Measurements from ENCODE around the gene LPAR1.

LPAR1 gene

DNA sequence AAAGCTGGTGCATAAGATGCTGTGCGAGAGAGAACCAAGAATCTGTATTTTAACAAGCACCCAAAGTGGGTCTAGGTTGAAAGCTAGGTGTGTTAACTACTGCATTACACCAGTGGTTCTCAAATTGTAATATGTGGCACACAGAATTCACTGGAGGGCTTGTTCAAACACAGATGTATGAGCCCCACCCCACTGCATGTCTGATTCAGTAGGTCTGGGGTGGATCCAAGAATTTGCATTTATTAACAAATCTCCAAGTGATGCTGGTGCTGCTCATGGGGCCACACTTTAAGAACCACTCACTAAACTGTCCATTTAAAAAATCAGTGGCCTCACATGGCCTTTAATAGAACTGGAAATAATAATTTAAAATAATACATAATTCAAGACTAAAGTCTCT is 40.4 kb downstream of the LPAR1 start:
- no peak for DNase-seq

DNA sequence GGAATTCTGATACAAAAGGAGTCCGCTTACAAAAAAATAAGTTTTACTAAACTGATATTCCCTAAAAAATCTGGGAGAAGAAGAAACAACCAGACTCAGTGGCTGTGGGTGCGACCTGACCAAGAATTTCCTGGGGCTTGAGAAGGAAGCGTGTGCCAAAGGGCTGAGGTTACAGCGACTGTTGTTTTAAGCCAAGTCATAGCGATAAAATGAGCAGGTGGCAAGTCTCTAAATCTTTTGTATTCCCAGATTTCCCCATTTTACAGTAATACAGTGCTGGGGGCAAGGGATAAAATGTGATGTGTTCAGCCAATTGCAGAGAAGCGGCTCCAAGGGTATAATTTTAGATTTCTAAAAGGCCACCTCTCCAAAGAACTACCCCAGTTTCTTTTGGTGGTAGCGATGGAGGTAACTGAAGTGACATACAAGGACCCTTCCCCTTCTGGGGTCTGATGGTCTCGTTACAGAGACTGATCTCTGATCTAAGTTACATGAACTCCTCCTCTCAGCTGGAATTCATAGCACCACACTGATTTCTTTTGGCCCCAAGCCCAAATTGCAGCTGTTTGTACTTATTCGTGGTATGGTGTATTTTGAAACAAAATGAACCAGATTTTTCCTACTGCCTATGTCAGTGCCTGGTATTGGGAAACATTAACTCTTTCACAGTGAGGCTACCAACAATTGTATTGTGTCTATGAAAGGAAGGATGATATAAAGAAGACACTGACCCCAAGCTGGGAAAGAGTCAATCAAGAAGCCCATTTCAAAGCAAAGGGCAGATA is 41.6 kb downstream of the LPAR1 start:
- no peak for DNase-seq

DNA sequence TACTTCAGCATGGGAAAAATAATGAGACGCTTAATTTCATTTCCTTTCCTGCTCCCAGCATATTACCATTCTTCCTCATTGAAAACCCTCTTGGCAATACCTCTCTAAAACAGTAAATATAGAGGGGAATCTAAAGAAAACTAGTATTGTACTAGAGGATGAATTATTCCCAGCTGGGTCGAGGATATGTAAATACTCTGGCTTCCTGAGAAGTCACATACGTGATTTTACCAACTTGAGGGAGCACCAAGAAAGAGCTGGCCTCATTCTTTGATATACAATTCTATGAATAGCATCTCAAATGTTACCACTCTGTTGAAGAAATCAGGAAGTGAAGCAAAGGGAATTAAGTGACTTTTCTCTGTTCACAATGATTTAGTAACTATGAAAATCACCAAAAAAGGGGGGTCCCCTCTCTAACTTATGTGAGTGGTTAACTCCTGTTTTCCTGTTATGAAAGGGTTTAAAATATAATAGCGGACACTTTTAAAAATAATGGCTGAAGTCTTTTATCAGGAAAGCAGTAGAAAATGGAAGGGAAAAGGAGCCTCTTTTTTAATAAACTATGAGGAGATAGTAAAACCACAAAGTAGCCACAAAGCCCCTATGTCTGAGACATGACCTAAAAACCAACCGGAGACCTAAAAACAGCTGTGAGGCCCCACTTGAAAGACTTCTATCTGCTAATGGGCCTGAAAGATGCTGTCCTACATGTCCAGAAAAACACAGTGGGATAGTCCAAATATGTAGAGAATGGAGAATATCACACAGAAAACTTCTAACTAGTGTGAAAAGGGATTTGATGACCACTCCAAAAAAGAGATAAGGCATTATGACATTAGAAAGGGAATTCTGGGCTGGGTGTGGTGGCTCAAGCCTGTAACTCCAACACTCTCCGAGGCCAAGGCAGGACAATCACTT is 42.6 kb downstream of the LPAR1 start:
- DNase-seq = no peak

DNA sequence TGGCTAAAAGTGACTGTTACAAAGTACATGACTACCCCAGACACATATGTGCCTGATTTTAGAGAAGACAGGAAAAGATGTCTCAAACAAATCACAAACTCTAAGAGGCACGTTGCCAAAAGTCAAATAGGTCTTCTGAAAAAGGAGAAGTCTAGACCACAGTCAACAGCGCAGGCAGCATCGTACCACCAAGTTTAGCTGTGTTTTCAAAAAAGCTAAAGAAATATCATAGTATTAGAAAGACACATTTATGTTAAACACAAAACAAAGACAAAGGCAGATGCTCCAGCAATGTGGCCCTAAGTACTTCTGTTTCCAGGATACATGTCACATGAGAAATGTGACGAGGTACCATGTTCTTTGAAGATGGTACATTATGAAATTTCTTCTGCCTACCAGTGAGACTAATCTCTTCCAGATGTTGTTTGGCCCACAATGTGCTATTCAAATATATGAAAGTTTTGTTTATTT is 43.5 kb downstream of the LPAR1 start:
- DNase-seq = no peak

DNA sequence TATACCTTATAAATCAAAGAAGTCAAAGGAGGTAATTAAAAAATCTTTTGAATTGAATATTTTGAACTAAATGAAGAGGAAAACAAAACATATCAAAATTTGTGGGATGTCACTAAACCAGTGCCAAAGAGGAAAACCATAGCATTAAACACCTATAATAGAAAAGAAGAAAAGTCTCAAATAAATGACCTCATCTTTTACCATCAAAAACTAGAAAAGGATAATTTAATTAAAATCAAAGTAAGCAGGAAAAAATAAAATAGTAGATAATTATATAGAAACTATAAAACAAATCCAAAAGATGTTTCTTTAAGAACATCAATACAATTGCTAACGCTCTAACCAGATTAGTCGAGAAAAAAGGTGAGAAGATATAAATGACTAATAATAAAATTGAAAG is 47.8 kb downstream of the LPAR1 start:
- no peak for DNase-seq

DNA sequence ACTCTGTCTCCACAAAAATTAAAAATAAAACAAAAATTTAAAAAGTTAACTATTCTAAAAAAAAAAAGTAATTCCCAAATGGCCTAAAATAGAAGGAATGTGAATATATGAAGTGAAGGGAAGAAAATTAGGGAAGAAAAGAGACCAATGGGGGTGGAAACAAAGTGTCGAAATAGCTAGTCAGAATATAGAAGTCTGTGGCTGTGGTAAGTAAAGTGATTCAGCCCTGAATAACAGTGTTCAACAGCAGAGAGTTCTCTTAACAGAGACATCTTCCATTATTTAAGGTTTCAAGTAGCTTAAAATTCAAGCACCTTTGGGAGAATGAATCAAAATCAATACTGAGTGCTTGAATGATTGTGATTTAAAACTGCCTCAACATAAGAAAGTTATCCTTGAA is 51.7 kb downstream of the LPAR1 start:
- DNase-seq = no peak

DNA sequence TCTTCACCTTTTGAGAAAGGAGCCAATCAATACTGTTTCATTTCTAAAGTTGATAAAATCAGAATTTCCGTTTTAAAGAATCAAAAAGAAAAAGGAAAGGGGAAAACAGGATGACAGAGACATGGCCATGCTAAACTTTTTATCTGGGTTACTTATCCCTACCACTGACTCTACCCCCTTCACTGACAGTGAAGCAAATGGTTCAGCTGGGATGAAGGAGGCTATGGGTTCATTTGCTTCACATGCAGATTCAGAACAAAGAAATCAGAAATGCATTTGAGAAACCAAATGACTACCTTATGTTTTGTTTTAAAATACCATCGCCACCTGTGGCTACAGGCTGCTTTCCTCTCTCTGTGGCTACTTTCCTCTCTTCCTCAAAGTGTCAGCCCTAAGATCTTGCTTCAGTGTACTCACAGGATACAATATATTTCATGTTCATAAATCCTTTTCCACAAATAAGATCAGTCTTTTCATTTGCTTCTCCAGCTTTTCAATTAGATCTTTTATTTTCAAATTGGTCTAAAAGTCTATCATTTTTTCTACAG is 53.3 kb downstream of the LPAR1 start:
- no peak for DNase-seq

DNA sequence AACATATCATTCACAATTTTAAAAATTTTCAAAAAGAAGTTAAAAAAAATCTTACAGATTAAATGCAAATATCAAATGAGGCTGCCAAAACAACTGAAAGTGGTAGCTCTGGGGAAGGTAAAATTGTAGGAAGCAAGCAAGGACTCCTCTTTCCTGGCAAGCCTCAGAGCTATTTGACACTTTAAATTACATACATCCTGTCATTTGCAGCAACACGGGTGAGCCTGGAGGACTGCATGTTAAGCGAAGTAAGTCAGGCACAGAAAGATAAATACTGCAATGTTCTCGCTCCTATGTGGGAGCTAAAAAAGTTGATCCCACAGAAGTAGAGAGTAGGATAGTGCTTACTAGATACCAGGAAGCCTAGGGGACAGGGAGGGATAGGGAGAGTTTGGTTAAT is 58.0 kb downstream of the LPAR1 start:
- no peak for DNase-seq

DNA sequence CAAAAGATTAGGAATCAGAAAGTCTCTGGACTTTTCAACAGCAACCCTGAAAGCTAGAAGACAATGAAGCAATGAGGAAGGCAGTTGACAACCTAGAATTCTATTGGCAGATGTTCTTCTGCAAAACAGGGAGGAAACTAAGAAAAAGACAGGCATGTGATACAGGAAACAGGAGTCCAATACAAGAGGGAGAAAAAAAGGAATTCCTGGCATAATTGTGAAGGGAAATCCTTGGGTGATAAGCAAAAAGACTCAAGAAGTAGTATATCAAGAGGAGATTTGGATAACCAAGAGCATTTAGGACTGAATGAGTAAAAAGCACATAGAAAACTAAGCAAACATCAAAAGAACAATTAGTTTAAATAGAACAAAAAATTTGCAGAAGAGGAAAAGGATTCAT is 58.6 kb downstream of the LPAR1 start:
- no peak for DNase-seq

DNA sequence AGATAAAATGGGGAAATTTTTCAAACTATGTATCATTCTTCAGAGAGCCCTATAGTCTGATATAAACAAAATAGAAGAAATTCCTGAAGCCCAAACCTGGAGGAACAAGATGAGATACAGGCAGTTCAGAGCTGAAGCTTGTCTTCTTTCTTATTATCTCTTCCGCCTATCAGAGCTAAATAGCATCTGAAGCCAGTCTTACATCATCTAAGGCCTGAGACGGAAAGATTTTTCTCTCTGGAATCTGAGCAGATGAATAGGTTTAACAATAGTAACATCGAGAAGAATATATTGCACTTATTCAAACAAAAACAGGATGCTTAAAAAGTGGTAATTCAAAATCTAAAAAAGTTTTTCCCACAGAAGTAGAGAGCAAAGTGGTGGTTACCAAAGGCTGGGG is 59.8 kb downstream of the LPAR1 start:
- DNase-seq = no peak

DNA sequence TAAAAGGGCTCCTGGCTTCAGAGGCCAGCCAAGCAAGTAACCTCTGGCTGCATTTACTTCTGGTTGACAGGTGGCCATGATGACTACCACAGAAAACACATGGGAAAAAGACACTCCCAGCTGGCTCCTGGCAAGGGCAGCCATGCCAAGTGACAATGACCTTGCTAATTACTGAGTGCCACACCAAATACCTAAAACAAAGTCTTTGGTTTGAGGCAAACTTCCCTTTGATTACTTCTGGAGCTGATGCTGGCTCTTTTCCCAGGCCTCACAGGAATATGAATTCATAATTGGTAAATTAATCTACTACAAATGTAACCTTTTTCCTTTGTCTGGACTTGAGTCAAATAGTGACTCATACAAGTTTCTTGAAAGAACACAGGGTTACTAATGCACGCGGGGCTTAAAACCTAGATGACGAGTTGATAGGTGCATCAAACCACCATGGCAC is 61.0 kb downstream of the LPAR1 start:
- DNase-seq = no peak

DNA sequence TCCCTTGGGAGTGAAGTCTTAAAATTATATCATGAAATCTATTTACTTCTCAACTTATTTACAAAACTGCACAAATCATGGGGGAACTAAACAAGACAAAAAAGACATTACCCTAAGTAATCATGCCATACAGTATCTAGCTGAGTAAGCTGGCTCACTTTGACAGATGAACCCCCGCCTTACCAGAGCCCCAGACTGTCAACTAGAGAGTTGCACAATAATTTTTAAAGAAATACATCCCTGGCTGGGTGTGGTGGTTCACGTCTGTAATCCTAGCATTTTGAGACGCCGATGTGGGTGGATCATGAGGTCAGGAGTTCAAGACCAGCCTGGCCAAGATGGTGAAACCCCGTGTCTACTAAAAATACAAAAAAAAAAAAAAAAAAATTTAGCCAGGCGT is 62.3 kb downstream of the LPAR1 start:
- no peak for DNase-seq

DNA sequence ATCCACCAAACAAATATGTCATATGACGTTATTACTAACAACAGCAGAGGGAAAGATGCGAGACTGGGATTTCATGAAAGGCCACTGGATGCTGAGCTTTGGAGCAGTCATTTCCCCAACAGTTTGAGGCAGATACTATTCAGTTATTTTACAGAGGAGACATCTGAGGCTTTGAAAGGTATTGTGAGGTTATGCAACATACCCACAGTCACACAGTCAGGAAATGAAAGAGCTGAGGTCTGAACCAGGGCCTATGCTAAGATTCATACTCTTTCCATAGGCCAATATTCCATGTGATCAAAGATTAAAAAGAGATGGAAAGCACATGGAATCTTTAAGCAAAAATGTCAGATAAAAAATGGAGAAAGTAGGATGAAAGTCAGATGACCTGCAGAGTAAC is 63.0 kb downstream of the LPAR1 start:
- DNase-seq = no peak

DNA sequence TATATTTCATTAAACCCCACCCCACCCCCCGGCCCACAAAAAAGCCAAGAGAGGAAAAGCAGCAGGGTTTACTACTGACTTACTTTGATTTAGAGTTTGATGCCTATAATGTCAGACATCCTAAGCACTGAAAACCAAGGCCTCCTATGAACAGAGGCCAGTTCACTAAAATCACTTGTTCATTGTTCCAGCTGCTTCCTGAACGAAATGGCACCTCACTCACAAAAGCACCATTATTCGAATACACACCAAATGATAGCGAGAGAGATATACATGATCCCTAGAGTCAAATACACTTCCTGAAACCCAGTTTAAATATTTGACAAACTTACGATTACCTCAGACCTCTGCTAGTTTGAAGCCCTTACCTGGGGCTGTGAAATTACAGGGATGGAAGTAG is 66.6 kb downstream of the LPAR1 start:
- no peak for DNase-seq

DNA sequence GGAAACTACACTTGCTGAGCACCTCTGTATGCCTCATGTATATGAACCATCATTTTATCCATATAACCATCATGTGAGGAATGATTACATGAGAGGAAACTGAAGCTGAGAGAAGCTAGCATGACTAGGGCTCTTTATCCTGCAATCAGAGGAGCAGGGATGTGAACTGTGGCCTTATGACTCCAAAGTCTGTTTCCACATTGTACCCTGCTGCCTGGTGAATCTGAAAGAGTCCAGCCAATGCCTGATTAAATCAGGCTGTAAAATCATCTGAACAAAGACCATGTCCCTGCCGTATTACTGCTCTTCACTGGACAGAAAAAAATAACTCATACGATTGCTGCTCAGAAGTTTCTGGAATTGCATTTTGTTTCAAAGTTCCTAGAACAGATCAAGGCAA is 67.0 kb downstream of the LPAR1 start:
- DNase-seq = no peak

DNA sequence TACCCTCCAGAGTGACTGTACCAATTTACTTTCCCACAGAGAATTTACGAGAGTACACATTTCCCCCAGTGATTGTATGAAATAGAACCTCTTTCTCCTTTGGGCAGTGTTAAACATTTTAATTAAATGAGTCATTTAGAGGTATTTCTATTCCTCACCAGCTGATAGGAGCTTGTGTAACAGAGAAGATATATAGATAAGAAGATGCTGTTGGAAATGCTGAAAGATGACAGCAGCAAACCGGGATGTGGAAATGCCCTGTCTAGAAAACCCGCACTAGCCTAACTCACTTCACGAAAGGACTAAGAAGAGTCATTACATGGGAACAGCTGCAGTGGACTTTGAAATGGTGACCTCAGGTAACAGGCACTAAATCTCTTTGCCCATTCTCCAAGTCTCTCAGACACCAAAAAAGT is 68.3 kb downstream of the LPAR1 start:
- no peak for DNase-seq

DNA sequence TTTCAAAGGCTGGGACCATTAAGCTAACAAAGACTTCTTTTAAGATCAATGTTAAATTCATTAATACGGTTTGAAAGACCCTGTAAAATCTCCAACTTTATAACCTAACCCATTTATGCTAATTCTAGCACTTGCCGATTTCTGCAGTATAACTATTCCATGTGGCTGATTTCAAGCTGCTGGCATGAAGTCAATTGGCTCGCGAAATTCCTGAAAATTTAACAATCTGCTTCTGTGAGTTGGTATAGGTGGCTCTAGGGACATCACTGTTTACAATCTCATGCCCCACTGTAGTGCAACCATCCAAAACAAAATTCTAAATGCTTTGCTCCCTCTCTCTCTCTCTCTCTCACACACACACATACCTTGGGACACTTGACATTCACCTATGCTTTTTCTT is 70.2 kb downstream of the LPAR1 start:
- DNase-seq = no peak

DNA sequence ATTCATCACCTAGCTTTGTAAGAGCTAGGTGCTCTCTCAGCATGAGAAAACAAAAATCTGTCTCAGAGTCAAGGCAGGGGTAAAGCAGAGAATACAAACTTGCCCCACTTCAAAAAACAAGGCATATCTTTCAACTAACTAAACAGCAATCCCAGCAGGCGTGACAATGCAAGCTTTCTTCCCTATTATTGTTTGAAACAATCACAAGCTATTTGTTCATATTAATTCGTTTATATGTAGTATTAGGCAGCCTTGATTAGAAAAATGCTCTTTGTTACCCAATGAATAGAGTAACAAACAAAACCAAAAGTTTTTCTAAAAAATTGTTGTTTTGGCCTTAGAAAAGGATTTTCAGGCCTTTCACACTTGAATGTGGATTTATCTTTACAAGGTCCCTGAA is 71.1 kb downstream of the LPAR1 start:
- no peak for DNase-seq

DNA sequence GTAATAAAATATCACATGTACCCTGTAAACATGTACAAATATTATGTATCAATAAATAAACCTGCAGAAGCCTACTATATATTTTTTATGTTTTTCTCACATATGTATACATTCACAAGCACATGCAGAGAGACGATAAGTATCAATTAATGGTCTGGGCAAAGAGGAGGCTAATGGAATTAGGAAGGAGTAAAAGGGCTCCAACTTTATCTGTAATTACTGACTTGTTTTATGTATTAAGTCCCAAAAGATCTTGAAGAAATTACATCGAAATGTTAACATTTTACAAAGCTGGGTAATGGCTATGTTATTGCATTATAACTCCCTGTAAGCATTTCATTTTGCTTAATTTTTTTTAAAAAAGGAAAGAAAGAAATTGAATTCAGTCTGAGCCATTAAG is 78.0 kb downstream of the LPAR1 start:
- DNase-seq = no peak

DNA sequence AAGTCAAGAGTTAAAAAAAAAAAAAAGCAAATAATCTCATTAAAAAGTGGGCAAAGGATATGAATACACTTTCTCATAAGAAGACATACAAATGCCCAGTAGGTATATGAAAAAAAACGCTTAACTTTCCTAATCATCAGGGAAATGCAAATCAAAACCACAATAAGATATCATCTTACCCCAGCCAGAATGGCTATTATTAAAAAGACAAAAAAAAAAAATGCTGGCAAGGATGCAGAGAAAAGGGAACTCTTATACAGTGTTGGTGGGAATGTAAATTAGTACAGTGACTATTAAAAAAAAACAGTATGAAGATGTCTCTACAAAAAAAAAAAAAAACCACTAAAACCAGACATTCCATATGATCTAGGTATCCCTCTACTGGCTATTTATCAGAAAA is 79.4 kb downstream of the LPAR1 start:
- no peak for DNase-seq

DNA sequence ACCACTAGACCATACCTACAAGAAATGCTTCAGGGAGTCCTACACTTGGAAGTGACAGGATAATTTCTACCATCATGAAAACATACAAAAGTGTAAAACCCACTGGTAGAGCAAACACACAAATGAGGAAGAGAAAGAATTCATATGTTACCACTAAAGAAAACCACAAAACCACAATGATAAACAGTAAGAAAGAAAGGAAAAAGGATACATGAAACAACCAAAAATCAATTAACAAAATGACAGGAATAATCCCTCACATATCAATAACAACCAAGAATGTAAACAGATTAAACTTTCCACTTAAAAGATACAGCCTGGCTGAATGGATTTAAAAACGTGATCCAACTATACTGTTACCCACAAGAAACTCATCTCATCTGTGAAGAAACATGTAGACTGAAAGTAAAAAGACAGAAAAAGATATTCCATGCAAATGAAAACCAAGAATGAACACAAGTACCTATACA is 83.4 kb downstream of the LPAR1 start:
- no peak for DNase-seq

DNA sequence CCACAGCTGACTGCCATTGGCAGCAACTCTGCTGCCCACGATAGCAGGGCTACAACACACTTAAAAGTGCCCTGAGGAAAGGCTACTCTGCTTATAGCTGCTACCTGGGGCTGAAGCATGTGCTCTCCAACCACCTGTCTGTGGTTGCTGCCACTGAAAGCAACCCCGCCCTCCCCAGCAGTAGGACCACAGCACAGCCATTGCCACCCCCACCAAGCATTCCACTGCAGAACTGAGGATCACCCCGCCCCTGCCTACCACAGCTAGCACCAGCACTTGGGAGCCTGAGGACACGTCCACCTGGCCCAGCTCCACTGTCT is 85.8 kb downstream of the LPAR1 start:
- no peak for DNase-seq

DNA sequence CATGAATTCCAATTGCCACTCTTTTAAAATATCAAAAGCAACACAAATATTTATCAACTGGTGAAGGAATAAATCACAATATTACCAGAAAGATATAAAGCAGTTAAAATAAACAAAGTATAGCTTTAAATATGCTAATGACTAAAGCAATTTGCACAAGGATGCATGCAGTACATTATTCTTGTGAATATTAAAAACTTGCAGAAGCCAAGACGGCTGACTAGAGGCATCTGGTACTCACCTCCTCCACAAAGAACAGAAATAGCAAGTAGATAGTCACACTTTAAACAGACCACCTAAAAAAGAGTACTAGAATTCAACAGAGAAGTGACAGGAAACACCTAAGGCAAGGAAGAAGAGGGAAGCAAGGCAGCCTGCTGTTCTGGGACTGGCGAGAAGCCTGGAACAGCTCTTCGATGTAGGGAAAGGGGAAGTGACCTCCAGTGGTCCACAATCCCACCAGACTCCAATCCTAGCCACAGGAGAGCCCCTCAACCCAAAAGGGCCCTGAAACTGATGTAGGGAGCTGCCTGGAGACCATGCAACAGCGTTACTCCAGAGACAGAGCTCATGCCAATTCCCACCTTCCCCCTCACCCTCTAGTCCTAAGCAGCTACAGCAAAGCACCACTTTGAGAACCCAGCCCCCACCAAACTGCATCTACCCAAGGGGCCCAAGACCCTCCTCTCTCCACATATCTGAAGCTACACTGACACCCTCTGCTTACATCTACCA is 86.3 kb downstream of the LPAR1 start:
- no peak for DNase-seq

Measured in DMS153 (cell line).